ENCODE results near the gene EPC1.
"Not testable (repeated sequence)": the region's sequence is repeated elsewhere in the genome, so short reads cannot be mapped to it uniquely, and the experiment has no call there.

The EPC1 gene

GRCh38 chr10:32346551-32347362, at the start of gene EPC1:
EPC1 (minus strand) TSS chr10:32347158; CDS start chr10:32346915, 243 bp downstream.
- DNase-seq = peak; percentile 91

- DNase-seq = no peak
These were observed 47.0 kb upstream of the EPC1 start for GRCh38 chr10:32393911-32394310.

- DNase-seq = not testable (repeated sequence)
These were observed 45.3 kb upstream of the EPC1 start for GRCh38 chr10:32392284-32392683.

- no peak for DNase-seq
These were observed 43.2 kb upstream of the EPC1 start for GRCh38 chr10:32390193-32390592.

GRCh38 chr10:32388258-32389027, 41.5 kb upstream of the EPC1 start:
- no peak for DNase-seq

- DNase-seq = peak; percentile 35
These were observed 39.8 kb upstream of the EPC1 start for GRCh38 chr10:32386623-32387260.

GRCh38 chr10:32384171-32384570, 37.2 kb upstream of the EPC1 start:
- DNase-seq = no peak

- no peak for DNase-seq
These were observed 34.2 kb upstream of the EPC1 start for GRCh38 chr10:32381165-32381564.

GRCh38 chr10:32379950-32380551, 33.1 kb upstream of the EPC1 start:
- DNase-seq = no peak

- DNase-seq = peak; percentile 66
These were observed 32.5 kb upstream of the EPC1 start for GRCh38 chr10:32379318-32379949.

GRCh38 chr10:32378363-32379317, 31.7 kb upstream of the EPC1 start:
- peak; percentile 92 for DNase-seq

GRCh38 chr10:32377458-32378259, 30.7 kb upstream of the EPC1 start:
- DNase-seq = peak; percentile 52

GRCh38 chr10:32376771-32377170, 29.8 kb upstream of the EPC1 start:
- DNase-seq = no peak

GRCh38 chr10:32376097-32376496, 29.1 kb upstream of the EPC1 start:
- DNase-seq = no peak

- no peak for DNase-seq
These were observed 28.7 kb upstream of the EPC1 start for GRCh38 chr10:32375631-32376030.

- DNase-seq = no peak
These were observed 27.6 kb upstream of the EPC1 start for GRCh38 chr10:32374605-32375004.

- no peak for DNase-seq
These were observed 26.5 kb upstream of the EPC1 start for GRCh38 chr10:32373496-32373895.

GRCh38 chr10:32373031-32373430, 26.1 kb upstream of the EPC1 start:
- no peak for DNase-seq

GRCh38 chr10:32372000-32372875, 25.3 kb upstream of the EPC1 start:
- no peak for DNase-seq

GRCh38 chr10:32371101-32371500, 24.1 kb upstream of the EPC1 start:
- DNase-seq = no peak
